HG03196 (cell line): ENCODE measurements around the gene ANKS1A.

ENCODE experiments used
- ATAC-seq: cut with Tn5 transposase; IDR thresholded peaks from one replicate; pipeline ENCODE4 v1.9.1; 2021; ENCODE audit not compliant: unreplicated experiment

The ANKS1A gene

GRCh38 chr6:35037664-35038038, 148.6 kb downstream of the ANKS1A start:
- no peak for ATAC-seq

GRCh38 chr6:35038076-35038475, 149.0 kb downstream of the ANKS1A start:
- no peak for ATAC-seq

GRCh38 chr6:35040398-35040797, 151.3 kb downstream of the ANKS1A start:
- ATAC-seq = no peak

DNA sequence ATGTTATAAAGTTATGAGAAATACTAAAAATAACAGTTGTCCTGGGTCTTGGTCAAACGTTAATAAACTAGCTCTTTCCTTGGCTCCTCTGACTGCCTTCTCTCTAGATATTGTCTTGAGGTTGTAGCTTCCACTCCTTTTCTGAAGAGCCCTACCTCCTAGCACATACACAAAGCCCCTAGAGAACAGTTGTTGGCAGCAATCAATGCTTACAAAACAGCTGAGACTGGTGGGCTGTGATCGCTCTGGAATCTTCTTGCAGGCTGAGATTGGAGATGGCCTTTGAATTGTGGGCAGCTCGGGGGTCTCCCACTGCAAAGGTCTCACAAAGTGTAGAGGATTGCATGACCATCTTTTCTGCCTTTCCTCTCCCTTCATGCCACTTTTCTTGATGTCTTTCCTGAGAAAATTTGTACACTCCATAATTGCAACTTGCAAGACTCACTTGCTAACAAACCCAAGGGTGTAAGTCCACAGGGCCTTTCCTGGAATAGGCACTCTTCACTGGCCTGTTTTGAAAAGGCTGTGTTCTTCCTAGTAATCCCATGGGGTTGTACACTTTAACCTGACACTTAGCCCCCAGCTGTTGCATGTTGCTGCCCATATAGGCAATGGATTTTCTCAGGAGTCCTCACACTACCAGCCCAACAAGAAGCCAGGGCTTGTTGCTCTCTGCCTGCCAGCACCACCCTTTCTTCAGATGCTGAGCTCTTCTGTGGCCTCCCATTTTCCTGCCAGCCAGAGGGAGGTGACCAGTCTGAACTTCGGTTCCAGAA, 152.2 kb downstream of the ANKS1A start:
- no peak for ATAC-seq

DNA sequence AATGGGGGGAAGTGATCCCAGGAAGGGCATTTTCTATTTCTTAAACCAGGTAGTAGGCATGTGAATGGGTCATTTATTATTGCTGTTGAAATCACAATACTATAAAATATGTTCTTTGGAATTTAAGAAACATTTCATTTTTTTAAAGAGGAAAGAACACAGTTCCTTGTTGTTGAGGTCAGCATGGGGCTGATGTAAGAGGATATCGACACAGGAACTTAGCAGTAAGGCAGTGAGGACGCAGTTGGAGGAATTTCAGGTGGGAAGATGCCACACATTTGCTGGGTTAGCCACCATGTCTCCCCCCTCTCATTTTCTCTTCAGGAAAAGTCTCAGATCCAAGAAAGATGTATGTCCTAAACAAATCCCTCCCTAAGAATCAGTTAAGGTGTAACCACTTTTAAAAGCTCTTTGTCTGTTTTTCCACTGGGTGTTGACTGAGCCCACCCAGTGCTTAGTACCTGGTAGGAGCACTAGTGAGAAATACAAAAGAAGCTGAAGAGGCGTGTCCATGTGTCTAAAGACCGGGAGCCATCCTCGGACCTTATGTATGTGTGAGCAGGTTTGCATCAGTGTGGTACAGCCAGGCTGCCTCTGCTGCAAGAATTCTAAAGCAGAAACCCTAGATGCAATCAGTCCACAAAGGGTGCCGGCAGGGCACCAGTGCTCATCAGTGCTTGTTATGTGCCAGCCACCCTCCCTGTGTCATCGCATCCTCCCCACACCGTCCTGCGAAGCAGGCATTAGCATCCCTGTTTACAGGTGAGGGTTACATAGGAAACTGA, 153.2 kb downstream of the ANKS1A start:
- no peak for ATAC-seq

DNA sequence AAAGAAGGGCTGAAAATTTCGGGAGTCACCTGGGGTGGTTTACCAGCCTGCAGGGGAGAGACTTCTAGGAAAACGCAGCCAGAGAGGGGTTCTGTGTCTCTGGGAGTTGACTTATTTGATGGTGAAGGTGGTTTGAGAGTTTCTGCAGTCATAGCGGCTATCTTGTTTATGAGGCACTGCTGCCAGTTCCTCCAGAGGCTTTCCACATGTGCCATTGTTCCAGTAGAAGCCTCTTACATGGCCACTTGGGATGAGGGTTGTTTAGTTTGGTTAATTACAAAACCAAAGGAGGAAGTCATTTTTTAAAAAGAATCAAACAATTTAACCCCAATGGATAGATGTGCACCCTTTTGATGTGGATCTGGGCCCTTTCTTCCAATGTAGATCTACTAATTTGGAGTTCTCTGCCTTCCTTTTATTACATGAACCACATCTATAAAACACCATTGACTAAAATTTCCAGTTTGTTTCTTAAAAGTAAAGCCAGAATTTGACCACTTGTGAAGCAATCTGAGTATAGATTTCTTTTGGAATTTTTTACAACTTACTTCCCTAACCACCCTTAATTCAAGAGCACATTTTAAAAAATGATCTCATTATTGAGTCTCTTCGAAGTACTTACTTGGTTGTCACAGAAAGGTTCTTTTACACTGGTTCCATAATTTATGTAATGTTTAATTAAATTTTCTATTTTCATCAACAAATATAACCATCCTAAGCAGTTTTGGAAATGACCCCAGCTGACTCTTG, 154.5 kb downstream of the ANKS1A start:
- ATAC-seq = no peak

DNA sequence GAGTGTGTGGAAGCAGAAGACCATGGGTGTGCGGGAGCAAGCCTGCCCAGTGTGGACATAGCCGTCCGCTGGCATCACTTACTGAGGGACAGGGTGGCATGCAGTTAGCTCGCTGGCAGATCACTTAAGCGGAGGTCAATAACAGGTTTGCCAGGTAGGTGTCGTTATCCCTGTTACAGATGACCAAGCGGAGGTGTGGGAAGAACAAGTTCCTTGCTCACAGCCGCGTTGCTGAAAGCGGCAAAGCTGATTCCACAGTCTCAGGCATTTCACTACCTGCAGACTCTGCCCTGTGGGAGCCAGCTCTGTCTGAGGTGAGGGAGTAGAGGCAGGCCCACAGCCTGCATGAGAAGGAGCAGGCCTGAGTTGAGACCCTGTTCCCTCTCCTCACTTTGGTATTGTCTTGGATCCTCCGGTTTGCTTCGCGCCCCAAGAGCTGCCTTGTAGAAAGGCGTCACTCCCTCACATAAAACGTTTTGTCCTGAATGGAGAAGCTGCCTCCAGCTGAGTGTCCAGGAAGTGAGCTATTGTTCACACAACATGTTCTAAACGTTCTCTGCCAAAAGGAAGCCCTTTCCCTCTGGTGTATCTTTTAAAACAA, 155.2 kb downstream of the ANKS1A start:
- no peak for ATAC-seq

DNA sequence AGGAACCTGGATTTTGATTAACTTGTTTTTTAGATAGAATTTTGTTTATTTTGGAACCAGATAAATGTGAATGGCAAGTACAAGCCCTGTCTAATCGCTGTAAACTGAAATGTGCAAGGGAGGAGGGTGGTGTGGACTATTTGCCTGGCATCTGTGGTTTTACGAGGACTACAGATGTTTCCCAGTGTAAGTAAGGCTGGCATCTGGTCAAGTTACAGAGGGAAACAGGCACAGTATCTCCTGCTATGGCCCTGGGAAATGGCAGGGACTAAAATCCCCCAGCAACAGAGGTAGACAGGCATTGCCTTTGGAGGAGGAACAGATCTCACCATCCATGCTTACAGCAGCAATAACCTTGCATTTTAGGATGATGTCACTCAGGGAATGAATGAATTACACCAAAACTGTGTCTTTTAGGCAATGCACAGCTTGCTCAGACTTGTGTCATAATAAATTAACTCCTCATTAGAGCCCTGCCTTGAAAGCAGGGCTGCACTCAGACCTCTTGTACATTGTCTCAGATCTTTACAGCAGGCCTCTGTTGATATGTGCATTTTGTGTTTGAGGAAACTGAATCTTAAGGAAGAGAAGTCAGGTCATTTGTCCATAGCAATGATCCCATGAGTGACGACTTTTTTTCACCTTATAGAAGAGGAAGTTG, 155.8 kb downstream of the ANKS1A start:
- ATAC-seq = no peak

GRCh38 chr6:35046103-35046502, 157.0 kb downstream of the ANKS1A start:
- no peak for ATAC-seq

DNA sequence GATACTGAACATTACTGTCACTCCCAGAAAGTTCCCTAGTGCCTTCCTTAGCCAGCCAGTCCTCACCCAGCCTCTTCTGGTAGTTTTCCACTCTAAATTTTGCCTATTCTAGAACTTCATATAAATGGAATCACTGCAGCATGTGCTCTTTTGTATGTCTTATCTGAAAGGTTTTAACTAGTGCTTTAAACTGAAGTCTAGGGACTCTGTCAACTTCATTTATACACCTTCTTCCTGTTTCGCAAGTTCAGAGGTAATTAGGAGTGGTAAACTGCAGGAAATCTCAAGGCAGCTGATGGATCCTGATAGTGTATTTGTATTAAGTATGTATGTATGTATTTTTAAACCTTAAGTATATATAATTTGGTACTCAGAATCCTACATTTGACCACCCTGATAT, 157.8 kb downstream of the ANKS1A start:
- no peak for ATAC-seq

GRCh38 chr6:35047265-35048011, 158.4 kb downstream of the ANKS1A start:
- no peak for ATAC-seq

DNA sequence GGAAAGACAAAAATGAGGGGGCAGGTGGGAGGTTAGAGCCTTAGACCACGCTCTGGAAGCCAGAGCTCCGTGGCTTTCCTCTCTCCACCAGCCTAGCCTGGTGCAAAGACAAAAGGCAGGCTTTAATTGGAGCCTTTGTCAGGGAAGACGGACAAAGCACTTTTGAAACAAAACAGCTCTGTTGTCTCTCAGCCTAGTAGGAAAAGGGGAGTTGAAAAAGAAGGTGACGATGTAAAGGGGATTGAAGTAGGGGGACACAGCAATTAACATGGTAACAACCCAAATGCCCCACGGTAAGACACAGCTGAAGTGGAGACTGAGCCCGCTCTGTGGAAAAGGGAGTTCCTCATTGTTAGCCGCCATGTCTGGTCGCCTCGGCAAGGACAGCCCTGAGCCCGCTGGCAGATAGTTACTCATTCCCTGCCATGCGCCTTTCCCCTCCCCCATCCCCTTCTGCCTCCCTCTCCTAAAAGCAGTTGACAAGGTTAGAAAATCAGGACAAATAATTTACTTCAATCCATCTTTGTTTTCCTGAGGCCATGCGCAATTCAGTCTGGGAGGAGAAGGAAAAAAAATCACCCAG, 159.1 kb downstream of the ANKS1A start:
- ATAC-seq = no peak

DNA sequence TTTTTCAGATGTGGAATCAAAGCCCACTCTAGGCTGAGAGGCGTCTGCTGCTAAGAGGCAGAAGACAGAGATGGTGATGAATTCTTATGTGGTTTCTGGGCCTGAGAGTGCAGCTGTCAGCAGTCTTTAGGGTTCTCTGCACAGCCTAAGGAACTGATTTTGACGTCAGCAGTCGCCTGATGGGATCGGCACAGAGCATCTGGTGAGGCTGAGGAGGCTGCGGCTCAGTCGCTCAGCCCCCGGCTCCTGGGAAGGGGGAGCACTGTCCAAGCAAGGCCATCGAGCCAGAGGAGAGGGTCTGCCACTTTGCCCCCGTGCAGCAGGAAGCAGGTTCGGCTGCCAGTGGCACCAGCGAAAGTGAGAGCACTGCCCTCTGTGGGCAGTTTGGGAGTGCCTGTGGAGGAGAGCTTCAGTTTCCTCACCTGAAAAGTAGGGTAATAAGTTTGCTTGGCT, 159.6 kb downstream of the ANKS1A start:
- ATAC-seq = no peak

- no peak for ATAC-seq
Observed at GRCh38 chr6:35049156-35049735, 160.2 kb downstream of the ANKS1A start.

DNA sequence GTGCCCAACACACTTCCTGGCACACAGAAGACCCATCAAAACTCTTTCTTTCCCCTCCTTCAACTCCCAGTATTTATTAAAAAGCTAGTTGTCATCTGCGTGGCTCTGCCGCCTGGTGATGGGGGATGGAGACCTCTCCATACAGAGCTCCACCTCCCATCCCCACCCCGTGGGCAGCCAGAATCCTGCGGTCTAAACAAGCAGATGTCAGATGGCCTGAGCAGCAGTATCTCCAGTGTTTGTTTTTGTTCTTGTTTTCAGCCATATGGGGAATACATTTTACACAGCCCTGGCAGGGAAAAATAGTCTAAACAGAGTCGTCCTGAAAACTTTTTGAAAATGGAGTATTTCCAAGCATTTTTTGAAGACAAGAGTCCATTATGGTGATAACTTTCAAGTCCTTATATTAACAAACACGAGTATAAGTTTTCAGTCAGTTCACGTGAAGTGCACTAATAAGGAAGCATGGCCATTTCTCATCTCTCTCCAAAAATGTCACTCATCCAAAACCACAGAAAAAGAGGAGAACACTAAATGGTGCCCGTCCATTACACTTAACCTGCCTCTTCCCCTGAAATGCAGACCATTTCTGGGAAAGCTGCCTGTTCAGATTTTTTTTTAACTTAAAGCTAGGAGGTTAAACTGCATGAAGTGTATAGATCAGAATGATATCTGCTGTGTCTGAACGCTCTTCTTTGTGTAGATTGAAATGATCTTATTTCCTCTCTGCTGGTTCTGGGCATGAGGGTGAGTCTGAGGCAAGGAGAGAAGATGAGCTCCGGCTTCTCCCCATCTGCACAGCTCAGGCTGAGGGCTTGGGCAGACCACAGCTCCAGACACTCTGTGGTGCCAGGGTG, 161.1 kb downstream of the ANKS1A start:
- no peak for ATAC-seq

- no peak for ATAC-seq
Observed at GRCh38 chr6:35050757-35051330, 161.8 kb downstream of the ANKS1A start.

DNA sequence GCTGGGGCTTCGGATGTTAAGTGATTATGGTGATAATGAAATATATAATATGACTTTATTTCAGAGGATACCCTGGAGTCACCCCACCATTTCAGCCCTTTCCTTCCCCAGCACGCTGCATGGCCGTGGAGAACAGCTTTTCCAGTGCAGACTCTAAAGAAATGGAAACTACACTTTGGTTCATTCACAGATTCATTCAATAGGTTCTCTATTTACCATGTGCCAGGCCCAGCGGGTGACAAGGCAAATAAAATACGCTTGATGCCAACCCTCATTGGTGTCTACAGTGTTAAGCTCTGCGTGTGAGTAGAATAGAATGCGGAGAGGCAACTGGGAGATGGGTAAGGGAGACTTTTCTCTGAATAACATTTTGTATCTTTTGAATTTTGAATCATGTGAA, 162.3 kb downstream of the ANKS1A start:
- no peak for ATAC-seq

DNA sequence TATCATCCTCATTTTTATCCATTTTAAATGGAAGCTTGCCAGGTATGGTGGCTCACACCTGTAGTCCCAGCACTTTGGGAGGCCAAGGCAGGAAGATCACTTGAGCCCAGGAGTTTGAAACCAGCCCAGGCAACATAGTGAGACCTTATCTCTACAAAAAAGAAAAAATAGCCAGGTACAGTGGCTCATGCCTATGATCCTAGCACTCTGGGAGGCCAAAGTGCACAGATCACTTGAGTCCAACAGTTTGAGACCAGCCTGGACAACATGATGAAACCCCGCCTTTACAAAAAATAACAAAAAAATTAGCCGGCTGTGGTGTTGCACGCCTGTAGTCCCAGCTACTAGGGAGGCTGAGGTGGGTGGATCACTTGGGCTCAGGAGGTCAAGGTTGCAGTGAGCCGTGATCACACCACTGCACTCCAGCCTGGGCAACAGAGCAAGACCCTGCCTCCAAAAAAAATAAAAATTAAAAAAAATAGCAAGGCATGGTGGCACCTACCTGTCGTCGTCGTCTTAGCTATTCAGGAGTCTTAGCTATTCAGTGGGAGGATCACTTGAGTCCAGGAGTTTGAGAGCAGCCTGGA, 163.0 kb downstream of the ANKS1A start:
- no peak for ATAC-seq
